ENCODE results near the gene MAPK10. TPM values are rescaled to one million over a fixed set of nuclear protein-coding genes. Genes with fewer than 3 reads are reported as not detected.

The MAPK10 gene
- total and polyA plus RNA-seq, 2 experiments from 2014 or later: 3.6 to 8.1 TPM

DNA sequence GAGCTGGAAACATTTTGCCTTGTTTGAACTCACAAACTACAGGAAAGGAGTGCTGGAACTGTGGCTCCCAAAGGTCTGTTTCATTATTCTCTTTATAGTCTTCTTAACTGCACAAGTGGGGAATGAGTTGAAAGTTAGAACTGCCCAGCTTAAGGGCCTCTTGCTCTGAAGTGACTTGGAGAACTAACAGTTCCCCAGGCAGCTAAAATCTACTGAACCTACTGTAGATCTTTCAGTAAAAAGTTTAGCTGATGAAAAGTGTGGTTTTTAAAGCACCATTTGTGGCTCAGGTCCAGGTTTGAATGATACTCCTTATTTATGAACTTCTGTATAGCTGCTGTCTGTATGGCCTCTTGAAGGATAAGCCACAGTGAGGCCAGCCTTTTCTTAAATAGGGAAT is 353.8 kb downstream of the MAPK10 start:
- H3K4me3 ChIP-seq: no peak overlapping the region
- no peaks in the 10 kb centered on the region for H3K4me1 Mint-ChIP-seq

DNA sequence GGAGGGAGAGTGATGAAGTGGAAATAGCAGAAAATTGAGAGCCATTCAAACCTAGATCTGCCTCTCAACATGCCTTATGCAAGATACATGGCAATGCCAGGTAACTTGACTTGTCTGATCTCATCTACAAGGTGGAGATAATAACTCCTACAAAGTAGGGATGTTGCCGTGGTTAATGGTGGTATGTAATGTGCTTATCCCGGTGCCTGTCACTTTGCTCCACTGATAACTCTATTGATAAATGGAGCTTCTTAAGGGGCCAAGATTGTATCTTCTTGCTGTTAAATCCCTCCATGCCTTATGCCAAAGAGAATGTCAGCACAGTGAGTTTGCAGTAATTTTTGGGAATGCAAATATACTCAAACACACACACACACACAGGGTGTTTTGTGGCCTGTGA is 355.8 kb downstream of the MAPK10 start:
- Histone ChIP-seq H3K79me2 (replicated peaks; ENCODE audit: insufficient read depth) (no peaks in the 10 kb centered on the region), H3K4me2 (no peak overlapping the region), H3K27me3 (ENCODE audit: insufficient read depth) (no peaks in the 10 kb centered on the region), H3K27ac (ENCODE audit: low read depth) (no peak overlapping the region), H2AFZ (no peak overlapping the region), H3K4me3 (no peak overlapping the region), H3F3A (replicated peaks; ENCODE audit: low read depth) (no peaks in the 10 kb centered on the region), H3K36me3 (ENCODE audit: insufficient read depth) (no peaks in the 10 kb centered on the region), H3K9me2 (ENCODE audit: insufficient read depth) (0 out of 2 replicates have a peak, but pooled peaks cover 3% of the 10 kb centered on the region), H4K20me1 (replicated peaks; ENCODE audit: insufficient read depth) (no peaks in the 10 kb centered on the region), H3K4me1 (ENCODE audit: insufficient read depth) (no peaks in the 10 kb centered on the region)
- Mint-ChIP-seq H3K9me3 (no peaks in the 10 kb centered on the region), H3K27ac (no peak overlapping the region), H3K27me3 (ENCODE audit: insufficient read depth, low read depth, poor library complexity) (no peaks in the 10 kb centered on the region), H3K4me1 (no peaks in the 10 kb centered on the region), H3K4me3 (no peak overlapping the region), H3K36me3 (ENCODE audit: low read depth) (no peaks in the 10 kb centered on the region)
- TF ChIP-seq, protein P1, sequence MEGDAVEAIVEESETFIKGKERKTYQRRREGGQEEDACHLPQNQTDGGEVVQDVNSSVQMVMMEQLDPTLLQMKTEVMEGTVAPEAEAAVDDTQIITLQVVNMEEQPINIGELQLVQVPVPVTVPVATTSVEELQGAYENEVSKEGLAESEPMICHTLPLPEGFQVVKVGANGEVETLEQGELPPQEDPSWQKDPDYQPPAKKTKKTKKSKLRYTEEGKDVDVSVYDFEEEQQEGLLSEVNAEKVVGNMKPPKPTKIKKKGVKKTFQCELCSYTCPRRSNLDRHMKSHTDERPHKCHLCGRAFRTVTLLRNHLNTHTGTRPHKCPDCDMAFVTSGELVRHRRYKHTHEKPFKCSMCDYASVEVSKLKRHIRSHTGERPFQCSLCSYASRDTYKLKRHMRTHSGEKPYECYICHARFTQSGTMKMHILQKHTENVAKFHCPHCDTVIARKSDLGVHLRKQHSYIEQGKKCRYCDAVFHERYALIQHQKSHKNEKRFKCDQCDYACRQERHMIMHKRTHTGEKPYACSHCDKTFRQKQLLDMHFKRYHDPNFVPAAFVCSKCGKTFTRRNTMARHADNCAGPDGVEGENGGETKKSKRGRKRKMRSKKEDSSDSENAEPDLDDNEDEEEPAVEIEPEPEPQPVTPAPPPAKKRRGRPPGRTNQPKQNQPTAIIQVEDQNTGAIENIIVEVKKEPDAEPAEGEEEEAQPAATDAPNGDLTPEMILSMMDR (conservative IDR thresholded peaks at IDR 0.05; ENCODE audit: low read depth in 2 of 2): no peak
- TF ChIP-seq, protein P2, sequence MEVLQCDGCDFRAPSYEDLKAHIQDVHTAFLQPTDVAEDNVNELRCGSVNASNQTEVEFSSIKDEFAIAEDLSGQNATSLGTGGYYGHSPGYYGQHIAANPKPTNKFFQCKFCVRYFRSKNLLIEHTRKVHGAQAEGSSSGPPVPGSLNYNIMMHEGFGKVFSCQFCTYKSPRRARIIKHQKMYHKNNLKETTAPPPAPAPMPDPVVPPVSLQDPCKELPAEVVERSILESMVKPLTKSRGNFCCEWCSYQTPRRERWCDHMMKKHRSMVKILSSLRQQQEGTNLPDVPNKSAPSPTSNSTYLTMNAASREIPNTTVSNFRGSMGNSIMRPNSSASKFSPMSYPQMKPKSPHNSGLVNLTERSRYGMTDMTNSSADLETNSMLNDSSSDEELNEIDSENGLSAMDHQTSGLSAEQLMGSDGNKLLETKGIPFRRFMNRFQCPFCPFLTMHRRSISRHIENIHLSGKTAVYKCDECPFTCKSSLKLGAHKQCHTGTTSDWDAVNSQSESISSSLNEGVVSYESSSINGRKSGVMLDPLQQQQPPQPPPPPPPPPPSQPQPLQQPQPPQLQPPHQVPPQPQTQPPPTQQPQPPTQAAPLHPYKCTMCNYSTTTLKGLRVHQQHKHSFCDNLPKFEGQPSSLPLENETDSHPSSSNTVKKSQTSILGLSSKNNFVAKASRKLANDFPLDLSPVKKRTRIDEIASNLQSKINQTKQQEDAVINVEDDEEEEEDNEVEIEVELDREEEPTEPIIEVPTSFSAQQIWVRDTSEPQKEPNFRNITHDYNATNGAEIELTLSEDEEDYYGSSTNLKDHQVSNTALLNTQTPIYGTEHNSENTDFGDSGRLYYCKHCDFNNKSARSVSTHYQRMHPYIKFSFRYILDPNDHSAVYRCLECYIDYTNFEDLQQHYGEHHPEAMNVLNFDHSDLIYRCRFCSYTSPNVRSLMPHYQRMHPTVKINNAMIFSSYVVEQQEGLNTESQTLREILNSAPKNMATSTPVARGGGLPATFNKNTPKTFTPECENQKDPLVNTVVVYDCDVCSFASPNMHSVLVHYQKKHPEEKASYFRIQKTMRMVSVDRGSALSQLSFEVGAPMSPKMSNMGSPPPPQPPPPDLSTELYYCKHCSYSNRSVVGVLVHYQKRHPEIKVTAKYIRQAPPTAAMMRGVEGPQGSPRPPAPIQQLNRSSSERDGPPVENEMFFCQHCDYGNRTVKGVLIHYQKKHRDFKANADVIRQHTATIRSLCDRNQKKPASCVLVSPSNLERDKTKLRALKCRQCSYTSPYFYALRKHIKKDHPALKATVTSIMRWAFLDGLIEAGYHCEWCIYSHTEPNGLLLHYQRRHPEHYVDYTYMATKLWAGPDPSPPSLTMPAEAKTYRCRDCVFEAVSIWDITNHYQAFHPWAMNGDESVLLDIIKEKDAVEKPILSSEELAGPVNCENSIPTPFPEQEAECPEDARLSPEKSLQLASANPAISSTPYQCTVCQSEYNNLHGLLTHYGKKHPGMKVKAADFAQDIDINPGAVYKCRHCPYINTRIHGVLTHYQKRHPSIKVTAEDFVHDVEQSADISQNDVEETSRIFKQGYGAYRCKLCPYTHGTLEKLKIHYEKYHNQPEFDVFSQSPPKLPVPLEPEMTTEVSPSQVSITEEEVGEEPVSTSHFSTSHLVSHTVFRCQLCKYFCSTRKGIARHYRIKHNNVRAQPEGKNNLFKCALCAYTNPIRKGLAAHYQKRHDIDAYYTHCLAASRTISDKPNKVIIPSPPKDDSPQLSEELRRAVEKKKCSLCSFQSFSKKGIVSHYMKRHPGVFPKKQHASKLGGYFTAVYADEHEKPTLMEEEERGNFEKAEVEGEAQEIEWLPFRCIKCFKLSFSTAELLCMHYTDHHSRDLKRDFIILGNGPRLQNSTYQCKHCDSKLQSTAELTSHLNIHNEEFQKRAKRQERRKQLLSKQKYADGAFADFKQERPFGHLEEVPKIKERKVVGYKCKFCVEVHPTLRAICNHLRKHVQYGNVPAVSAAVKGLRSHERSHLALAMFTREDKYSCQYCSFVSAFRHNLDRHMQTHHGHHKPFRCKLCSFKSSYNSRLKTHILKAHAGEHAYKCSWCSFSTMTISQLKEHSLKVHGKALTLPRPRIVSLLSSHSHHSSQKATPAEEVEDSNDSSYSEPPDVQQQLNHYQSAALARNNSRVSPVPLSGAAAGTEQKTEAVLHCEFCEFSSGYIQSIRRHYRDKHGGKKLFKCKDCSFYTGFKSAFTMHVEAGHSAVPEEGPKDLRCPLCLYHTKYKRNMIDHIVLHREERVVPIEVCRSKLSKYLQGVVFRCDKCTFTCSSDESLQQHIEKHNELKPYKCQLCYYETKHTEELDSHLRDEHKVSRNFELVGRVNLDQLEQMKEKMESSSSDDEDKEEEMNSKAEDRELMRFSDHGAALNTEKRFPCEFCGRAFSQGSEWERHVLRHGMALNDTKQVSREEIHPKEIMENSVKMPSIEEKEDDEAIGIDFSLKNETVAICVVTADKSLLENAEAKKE (CRISPR knock-in tag; IDR thresholded peaks at IDR 0.05): no peak
- TF ChIP-seq, protein P3, sequence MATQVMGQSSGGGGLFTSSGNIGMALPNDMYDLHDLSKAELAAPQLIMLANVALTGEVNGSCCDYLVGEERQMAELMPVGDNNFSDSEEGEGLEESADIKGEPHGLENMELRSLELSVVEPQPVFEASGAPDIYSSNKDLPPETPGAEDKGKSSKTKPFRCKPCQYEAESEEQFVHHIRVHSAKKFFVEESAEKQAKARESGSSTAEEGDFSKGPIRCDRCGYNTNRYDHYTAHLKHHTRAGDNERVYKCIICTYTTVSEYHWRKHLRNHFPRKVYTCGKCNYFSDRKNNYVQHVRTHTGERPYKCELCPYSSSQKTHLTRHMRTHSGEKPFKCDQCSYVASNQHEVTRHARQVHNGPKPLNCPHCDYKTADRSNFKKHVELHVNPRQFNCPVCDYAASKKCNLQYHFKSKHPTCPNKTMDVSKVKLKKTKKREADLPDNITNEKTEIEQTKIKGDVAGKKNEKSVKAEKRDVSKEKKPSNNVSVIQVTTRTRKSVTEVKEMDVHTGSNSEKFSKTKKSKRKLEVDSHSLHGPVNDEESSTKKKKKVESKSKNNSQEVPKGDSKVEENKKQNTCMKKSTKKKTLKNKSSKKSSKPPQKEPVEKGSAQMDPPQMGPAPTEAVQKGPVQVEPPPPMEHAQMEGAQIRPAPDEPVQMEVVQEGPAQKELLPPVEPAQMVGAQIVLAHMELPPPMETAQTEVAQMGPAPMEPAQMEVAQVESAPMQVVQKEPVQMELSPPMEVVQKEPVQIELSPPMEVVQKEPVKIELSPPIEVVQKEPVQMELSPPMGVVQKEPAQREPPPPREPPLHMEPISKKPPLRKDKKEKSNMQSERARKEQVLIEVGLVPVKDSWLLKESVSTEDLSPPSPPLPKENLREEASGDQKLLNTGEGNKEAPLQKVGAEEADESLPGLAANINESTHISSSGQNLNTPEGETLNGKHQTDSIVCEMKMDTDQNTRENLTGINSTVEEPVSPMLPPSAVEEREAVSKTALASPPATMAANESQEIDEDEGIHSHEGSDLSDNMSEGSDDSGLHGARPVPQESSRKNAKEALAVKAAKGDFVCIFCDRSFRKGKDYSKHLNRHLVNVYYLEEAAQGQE (IDR thresholded peaks at IDR 0.05; ENCODE audit: unreplicated experiment): no peak
- no peak for TF ChIP-seq EZH2 (IDR thresholded peaks at IDR 0.05; ENCODE audit: low read depth, unreplicated experiment)
- TF ChIP-seq JUNB (IDR thresholded peaks at IDR 0.05; ENCODE audit: unreplicated experiment): no peak
- no peak for ATAC-seq
- no peak for DNase-seq (ENCODE audit: low spot score)

More for the DNA sequence above, 353.8 kb downstream of the MAPK10 start:
- Histone ChIP-seq H3K27me3 (ENCODE audit: insufficient read depth) (no peaks in the 10 kb centered on the region), H3F3A (replicated peaks; ENCODE audit: low read depth) (no peaks in the 10 kb centered on the region), H3K36me3 (ENCODE audit: insufficient read depth) (no peaks in the 10 kb centered on the region), H3K9me2 (ENCODE audit: insufficient read depth) (0 out of 2 replicates have a peak, but pooled peaks cover 3% of the 10 kb centered on the region), H4K20me1 (replicated peaks; ENCODE audit: insufficient read depth) (no peaks in the 10 kb centered on the region), H2AFZ (no peak overlapping the region), H3K4me2 (no peak overlapping the region), H3K27ac (ENCODE audit: low read depth) (no peak overlapping the region), H3K4me1 (ENCODE audit: insufficient read depth) (no peaks in the 10 kb centered on the region), H3K79me2 (replicated peaks; ENCODE audit: insufficient read depth) (no peaks in the 10 kb centered on the region)
- DNase-seq (ENCODE audit: low spot score): no peak
- Mint-ChIP-seq H3K4me3 (no peak overlapping the region), H3K27ac (no peak overlapping the region), H3K36me3 (ENCODE audit: low read depth) (no peaks in the 10 kb centered on the region), H3K27me3 (ENCODE audit: insufficient read depth, low read depth, poor library complexity) (no peaks in the 10 kb centered on the region), H3K9me3 (no peaks in the 10 kb centered on the region)
- no peak for ATAC-seq
- TF ChIP-seq JUNB (IDR thresholded peaks at IDR 0.05; ENCODE audit: unreplicated experiment): no peak

All from GM23338 (cell line).